Liver (tissue), 9 donors: ENCODE measurements around the gene ETFBKMT. TPM values are rescaled to one million over a fixed set of nuclear protein-coding genes. Genes with fewer than 3 reads are reported as not detected.

ENCODE experiments used
- DNase-seq: peaks from one replicate; pipeline ENCODE4 v3.0.0-alpha.2; 2017; ENCODE audit warnings: low spot score
- H3K27ac ChIP-seq, 2 donors: one replicate each; pipeline ENCODE4 v1.7.0; 2013; ENCODE audit warnings: inconsistent platforms in 2 of 2, low read length in 2 of 2, control low read depth in 1 of 2, low read depth in 1 of 2, mild to moderate bottlenecking in 1 of 2
- H3K27me3 ChIP-seq, 4 donors: one replicate each; pipeline versions ENCODE4 v1.6.1 to v1.7.0; 2013; ENCODE audit warnings: low read length in 3 of 4, inconsistent platforms in 1 of 4, mild to moderate bottlenecking in 1 of 4, moderate library complexity in 1 of 4; ENCODE audit not compliant: control insufficient read depth in 4 of 4, insufficient read depth in 4 of 4
- H3K36me3 ChIP-seq, 4 donors: one replicate each; pipeline versions ENCODE4 v1.6.1 to v1.7.0; 2013; ENCODE audit warnings: low read length in 3 of 4, mild to moderate bottlenecking in 3 of 4, low read depth in 1 of 4, moderate library complexity in 1 of 4; ENCODE audit not compliant: control insufficient read depth in 4 of 4, insufficient read depth in 3 of 4
- H3K4me1 ChIP-seq, 4 donors: one replicate each; pipeline versions ENCODE4 v1.6.1 to v1.7.0; 2013; ENCODE audit warnings: low read length in 3 of 4, mild to moderate bottlenecking in 3 of 4, moderate library complexity in 1 of 4; ENCODE audit not compliant: control insufficient read depth in 4 of 4, insufficient read depth in 4 of 4
- H3K4me3 ChIP-seq, 3 donors: one replicate each; pipeline versions ENCODE4 v1.6.1 to v1.7.0; 2013; ENCODE audit warnings: low read length in 3 of 3, control low read depth in 1 of 3, low read depth in 1 of 3, mild to moderate bottlenecking in 1 of 3
- H3K9ac ChIP-seq, 2 donors: one replicate each; pipeline ENCODE4 v1.7.0; 2013; ENCODE audit warnings: low read length in 2 of 2, mild to moderate bottlenecking in 2 of 2, moderate library complexity in 2 of 2, control low read depth in 1 of 2, low read depth in 1 of 2
- H3K9me3 ChIP-seq, 4 donors: one replicate each; pipeline versions ENCODE4 v1.6.1 to v1.7.0; 2013; ENCODE audit warnings: low read length in 3 of 4; ENCODE audit not compliant: control insufficient read depth in 4 of 4
- FOXA1 ChIP-seq: IDR thresholded peaks from 2 replicates; pipeline ENCODE4 v1.6.1; 2016; ENCODE audit warnings: antibody characterized with exemption
- FOXA2 ChIP-seq: IDR thresholded peaks from 2 replicates; pipeline ENCODE4 v1.6.1; 2016; ENCODE audit warnings: antibody characterized with exemption
- GABPA ChIP-seq, 2 donors: IDR thresholded peaks in 1 of 2; conservative IDR thresholded peaks in 1 of 2; 2 replicates each; pipeline ENCODE4 v1.6.1; 2016; ENCODE audit warnings: antibody characterized with exemption in 2 of 2, mild to moderate bottlenecking in 1 of 2, moderate library complexity in 1 of 2
- HNF4A ChIP-seq, 2 donors: conservative IDR thresholded peaks; 2 replicates each; pipeline ENCODE4 v1.6.1; 2016; ENCODE audit warnings: antibody characterized with exemption in 2 of 2, mild to moderate bottlenecking in 2 of 2
- HNF4G ChIP-seq: IDR thresholded peaks from 2 replicates; pipeline ENCODE4 v1.6.1; 2016; ENCODE audit warnings: antibody characterized with exemption
- JUND ChIP-seq, 2 donors: IDR thresholded peaks; 2 replicates each; pipeline ENCODE4 v1.6.1; 2016; ENCODE audit warnings: antibody characterized with exemption in 2 of 2
- NR2F2 ChIP-seq: IDR thresholded peaks from 2 replicates; pipeline ENCODE4 v1.6.1; 2016; ENCODE audit warnings: antibody characterized with exemption
- RAD21 ChIP-seq, 2 donors: IDR thresholded peaks; 2 replicates each; pipeline ENCODE4 v1.6.1; 2016; ENCODE audit warnings: antibody characterized with exemption in 2 of 2, mild to moderate bottlenecking in 2 of 2
- RXRA ChIP-seq, 2 donors: IDR thresholded peaks; 2 replicates each; pipeline ENCODE4 v1.6.1; 2017 to 2018; ENCODE audit warnings: antibody characterized with exemption in 2 of 2, mild to moderate bottlenecking in 1 of 2
- SP1 ChIP-seq: IDR thresholded peaks from 2 replicates; pipeline ENCODE4 v1.6.1; 2018; ENCODE audit warnings: antibody characterized with exemption, mild to moderate bottlenecking
- TAF1 ChIP-seq: conservative IDR thresholded peaks from 2 replicates; pipeline ENCODE4 v1.6.1; 2016; ENCODE audit warnings: antibody characterized with exemption, mild to moderate bottlenecking
- WGBS: extraction: QIAGEN DNeasy Blood & Tissue Kit; methylation state at CpG from one replicate; pipeline ENCODE4 v1.1.7; 2013; 5-methylcytosine and 5-hydroxymethylcytosine counted together
- polyA plus RNA-seq, 2 donors: library from polyadenylated mRNA; stranded (reverse) in 1 of 2; unstranded in 1 of 2; fragments of 200-250 nt in 1 of 2; fragments of >200 nt in 1 of 2; fragmentation: Nextera tagmentation in 1 of 2; extraction: Ambion mirVana in 1 of 2; gene quantifications; one replicate each; pipeline versions ENCODE4 v1.2.1 to v1.2.3, GENCODE V29; 2013 to 2015
- total RNA-seq, 2 donors: library from RNA; depleted of rRNA; stranded (reverse); fragments of >200 nt; gene quantifications; one replicate each; pipeline ENCODE4 v1.2.3, GENCODE V29; 2014
- TF ChIP-seq, protein P1 (sequence below): IDR thresholded peaks from 2 replicates; pipeline ENCODE4 v1.6.1; 2016; ENCODE audit warnings: antibody characterized with exemption, mild to moderate bottlenecking
- TF ChIP-seq, protein P2 (sequence below): IDR thresholded peaks from 2 replicates; pipeline ENCODE4 v1.6.1; 2016; ENCODE audit warnings: antibody characterized with exemption
- donor health status: healthy.
- donor health status: healthy.
- donor health status: healthy.
- donor health status: healthy.
- donor health status: healthy.

The ETFBKMT gene
- total and polyA plus RNA-seq, 4 donors, result 1.9 to 4.8 (median 4.5) TPM

DNA sequence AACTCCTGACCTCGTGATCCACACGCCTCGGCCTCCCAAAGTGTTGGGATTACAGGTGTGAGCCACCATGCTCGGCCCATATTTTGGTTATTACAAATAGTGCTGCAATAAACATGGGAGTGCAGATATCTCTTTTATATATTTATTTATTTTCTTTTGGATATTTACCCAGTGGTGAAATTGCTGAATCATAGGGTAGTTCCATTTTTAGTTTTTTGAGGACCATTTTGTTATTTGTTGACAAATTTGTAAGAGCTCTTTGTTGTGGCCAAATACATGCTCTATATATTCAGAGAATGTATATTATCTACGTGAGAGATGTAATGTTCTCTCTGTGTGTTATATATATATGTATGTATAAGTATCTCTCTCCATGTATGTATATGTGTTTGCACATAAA, 53.4 kb downstream of the ETFBKMT start:
- DNase-seq, result no peak
- no peak overlapping the region for H3K27ac ChIP-seq
- H3K36me3 ChIP-seq, result peaks cover 0 to 2% (median 0%) of the 10 kb centered on the region in 4 donors
- TF ChIP-seq, protein P1, sequence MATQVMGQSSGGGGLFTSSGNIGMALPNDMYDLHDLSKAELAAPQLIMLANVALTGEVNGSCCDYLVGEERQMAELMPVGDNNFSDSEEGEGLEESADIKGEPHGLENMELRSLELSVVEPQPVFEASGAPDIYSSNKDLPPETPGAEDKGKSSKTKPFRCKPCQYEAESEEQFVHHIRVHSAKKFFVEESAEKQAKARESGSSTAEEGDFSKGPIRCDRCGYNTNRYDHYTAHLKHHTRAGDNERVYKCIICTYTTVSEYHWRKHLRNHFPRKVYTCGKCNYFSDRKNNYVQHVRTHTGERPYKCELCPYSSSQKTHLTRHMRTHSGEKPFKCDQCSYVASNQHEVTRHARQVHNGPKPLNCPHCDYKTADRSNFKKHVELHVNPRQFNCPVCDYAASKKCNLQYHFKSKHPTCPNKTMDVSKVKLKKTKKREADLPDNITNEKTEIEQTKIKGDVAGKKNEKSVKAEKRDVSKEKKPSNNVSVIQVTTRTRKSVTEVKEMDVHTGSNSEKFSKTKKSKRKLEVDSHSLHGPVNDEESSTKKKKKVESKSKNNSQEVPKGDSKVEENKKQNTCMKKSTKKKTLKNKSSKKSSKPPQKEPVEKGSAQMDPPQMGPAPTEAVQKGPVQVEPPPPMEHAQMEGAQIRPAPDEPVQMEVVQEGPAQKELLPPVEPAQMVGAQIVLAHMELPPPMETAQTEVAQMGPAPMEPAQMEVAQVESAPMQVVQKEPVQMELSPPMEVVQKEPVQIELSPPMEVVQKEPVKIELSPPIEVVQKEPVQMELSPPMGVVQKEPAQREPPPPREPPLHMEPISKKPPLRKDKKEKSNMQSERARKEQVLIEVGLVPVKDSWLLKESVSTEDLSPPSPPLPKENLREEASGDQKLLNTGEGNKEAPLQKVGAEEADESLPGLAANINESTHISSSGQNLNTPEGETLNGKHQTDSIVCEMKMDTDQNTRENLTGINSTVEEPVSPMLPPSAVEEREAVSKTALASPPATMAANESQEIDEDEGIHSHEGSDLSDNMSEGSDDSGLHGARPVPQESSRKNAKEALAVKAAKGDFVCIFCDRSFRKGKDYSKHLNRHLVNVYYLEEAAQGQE, result no peak
- TF ChIP-seq SP1, result no peak
- TF ChIP-seq HNF4A (conservative IDR thresholded peaks at IDR 0.05), result no peak
- TF ChIP-seq, protein P2, sequence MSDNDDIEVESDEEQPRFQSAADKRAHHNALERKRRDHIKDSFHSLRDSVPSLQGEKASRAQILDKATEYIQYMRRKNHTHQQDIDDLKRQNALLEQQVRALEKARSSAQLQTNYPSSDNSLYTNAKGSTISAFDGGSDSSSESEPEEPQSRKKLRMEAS, result no peak
- TF ChIP-seq HNF4G, result no peak
- TF ChIP-seq FOXA1, result no peak
- TF ChIP-seq GABPA (IDR thresholded peaks at IDR 0.05 in 1 of 2, conservative IDR thresholded peaks at IDR 0.05 in 1 of 2), result no peak
- no peak for TF ChIP-seq TAF1
- no peaks in the 10 kb centered on the region for H3K9me3 ChIP-seq
- H3K4me3 ChIP-seq, result no peak overlapping the region
- WGBS, result 91% methylated on average over 5 of the region's 5 CpGs
- H3K4me1 ChIP-seq, result no peaks in the 10 kb centered on the region
- H3K9ac ChIP-seq, result no peak overlapping the region
- H3K27me3 ChIP-seq, result no peaks in the 10 kb centered on the region

DNA sequence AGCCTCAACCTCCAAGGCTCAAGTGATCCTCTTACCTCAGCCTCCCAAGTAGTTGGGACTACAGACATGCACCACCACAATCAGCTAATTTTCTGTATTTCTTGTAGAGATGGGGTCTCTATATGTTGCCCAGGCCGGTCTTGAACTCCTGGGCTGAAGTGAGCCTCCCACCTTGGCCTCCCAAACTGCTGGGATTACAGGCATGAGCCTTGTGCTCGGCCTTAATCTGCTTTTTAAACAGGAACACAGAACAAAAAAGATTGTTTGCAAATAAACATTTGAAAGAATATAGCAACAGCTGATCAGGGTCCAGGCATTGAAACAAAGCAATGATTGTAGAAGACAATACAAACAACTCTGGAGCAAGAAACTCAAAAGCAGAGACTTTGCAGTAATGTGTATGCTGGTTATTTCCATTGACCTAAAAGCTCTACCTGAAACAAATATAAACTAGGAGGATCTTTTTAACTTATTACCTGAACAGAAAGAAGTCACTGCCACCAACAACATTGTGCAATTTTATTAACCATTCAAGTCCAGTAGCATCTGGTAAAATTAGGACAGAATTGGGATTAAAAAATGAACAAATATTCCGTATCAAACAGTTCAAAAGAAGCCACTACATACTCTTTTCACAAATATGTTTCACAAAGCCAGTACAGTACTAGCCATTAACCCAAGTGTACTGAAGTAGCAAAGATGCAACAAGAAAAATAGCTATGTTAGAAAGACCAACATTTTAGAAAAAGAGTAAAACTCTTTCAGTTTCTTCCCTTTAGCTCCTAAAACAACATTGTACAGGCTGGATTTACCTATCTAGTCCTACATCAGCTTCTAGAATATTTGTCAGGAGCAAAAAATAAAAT, 55.2 kb downstream of the ETFBKMT start:
- Histone ChIP-seq H3K4me1 (no peaks in the 10 kb centered on the region), H3K9ac (no peak overlapping the region), H3K27me3 (no peaks in the 10 kb centered on the region), H3K36me3 (no peaks in the 10 kb centered on the region), H3K9me3 (no peaks in the 10 kb centered on the region), H3K4me3 (no peak overlapping the region), H3K27ac (peak overlapping the region in 1 of 2 donors; percentile 38)
- no peak for DNase-seq
- WGBS, result 95% methylated on average over 3 of the region's 3 CpGs
- TF ChIP-seq NR2F2, result no peak
- no peak for TF ChIP-seq FOXA1
- TF ChIP-seq, protein P2, result no peak
- TF ChIP-seq TAF1, result no peak
- no peak for TF ChIP-seq HNF4A (conservative IDR thresholded peaks at IDR 0.05)
- TF ChIP-seq FOXA2, result no peak
- no peak for TF ChIP-seq JUND (IDR thresholded peaks at IDR 0.05)
- TF ChIP-seq SP1, result no peak
- TF ChIP-seq RXRA (IDR thresholded peaks at IDR 0.05), result no peak
- no peak for TF ChIP-seq RAD21 (IDR thresholded peaks at IDR 0.05)
- TF ChIP-seq HNF4G, result no peak
- TF ChIP-seq, protein P1, result no peak
